Upper lobe of right lung (tissue), 1 donor: Measurements from ENCODE around the gene CXCL6. TPM values are rescaled to one million over a fixed set of nuclear protein-coding genes. Genes with fewer than 3 reads are reported as not detected.

ENCODE experiments used
- ATAC-seq: fragments of 200-7000 bp; cut with Tn5 transposase; one replicate; pipeline ENCODE4 v1.9.1; 2020; ENCODE audit warnings: mild to moderate bottlenecking, moderate library complexity
- DNase-seq: peaks from one replicate; pipeline ENCODE4 v3.0.0-alpha.2; 2020
- H3K27ac ChIP-seq: fragments of 200-600 bp; one replicate; pipeline ENCODE4 v1.8.0; 2022
- H3K27me3 ChIP-seq: fragments of 200-600 bp; one replicate; pipeline ENCODE4 v1.8.0; 2022; ENCODE audit warnings: mild to moderate bottlenecking
- H3K36me3 ChIP-seq: fragments of 200-600 bp; one replicate; pipeline ENCODE4 v1.8.0; 2022
- H3K4me1 ChIP-seq: fragments of 200-600 bp; one replicate; pipeline ENCODE4 v1.8.0; 2022
- H3K4me3 ChIP-seq: fragments of 200-600 bp; one replicate; pipeline ENCODE4 v1.8.0; 2022; ENCODE audit warnings: mild to moderate bottlenecking
- H3K9me3 ChIP-seq: fragments of 200-600 bp; one replicate; pipeline ENCODE4 v1.8.0; 2022
- CTCF ChIP-seq: fragments of 200-600 bp; IDR thresholded peaks from one replicate; pipeline ENCODE4 v1.8.0; 2022; ENCODE audit warnings: antibody characterized with exemption
- intact Hi-C: fragments of 100-400 bp; cut with DNase I; formaldehyde crosslinking; loops from one replicate; pipeline ENCODE4 v1.11.0; 2022
- total RNA-seq: library from RNA; stranded (reverse); fragmentation: NEBNext Ultra II Directional; extraction: Animal tissue kit (Norgen Biotek cat#: 25700); gene quantifications from one replicate; pipeline ENCODE4 v1.2.1, GENCODE V29; 2021
- donor health status: DM: no; HTN: yes; CAD: no; lungs with severe emphysema.

The CXCL6 gene
- total RNA-seq, 1 donor from 2014 or later, result not detected

DNA sequence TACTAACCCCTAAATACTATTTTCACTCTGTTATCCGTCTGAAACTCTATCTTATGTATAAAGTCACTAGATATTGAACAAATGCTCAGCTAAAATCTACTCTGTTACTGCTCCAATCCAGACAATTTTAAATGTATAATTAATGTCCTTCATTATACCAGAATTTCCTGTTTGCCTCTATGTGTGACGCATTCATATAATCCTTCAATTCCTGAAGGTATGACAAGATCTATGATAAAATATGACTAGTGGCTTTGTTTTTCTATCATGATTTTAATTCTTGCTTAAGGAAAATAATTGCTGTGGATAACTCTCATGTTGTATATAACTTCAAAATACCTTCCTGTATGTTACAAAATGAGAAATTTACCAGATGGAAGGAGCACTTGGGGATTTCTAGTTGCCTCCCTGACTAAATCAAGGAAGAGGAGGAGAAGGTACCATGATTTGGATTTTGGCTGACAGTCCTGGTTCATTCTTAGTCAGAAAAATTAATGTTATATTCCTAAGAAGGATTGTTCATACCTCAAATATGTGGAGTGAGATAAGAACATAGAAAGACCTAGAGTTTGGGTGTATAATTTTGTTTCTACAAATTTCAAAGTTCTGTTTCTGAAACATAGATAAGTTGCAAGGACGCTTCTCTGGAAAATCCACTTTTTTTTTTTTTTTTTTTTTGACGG, 4.9 kb downstream of the CXCL6 start:
- peaks cover 3% of the 10 kb centered on the region for H3K4me1 ChIP-seq
- H3K9me3 ChIP-seq, result no peaks in the 10 kb centered on the region
- H3K4me3 ChIP-seq, result no peak overlapping the region
- TF ChIP-seq CTCF, result no peak
- no peak overlapping the region for H3K27ac ChIP-seq
- no peaks in the 10 kb centered on the region for H3K27me3 ChIP-seq
- ATAC-seq, result no peak
- intact Hi-C loops, result no loop called here
- DNase-seq, result no peak
- no peaks in the 10 kb centered on the region for H3K36me3 ChIP-seq

DNA sequence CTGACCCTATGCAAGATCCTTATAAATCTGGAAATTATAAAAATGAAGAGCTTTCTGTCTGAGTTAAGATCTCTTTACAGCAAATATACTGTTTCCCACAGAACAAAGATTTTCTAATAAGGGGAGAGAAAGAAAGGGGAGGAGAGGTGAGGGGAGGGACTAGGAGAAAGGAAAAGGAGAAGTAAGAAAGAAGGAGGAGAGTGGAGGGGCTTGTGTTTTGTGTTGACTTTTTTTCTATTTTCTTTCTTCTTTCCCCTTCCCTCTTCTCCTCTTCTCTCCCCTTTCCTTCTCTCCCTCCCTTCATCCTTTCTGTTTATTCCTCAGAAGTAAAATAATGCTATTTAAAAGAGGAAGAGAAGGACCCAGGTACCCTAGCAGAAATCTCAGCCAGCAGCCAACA, 6.2 kb downstream of the CXCL6 start:
- no peak overlapping the region for H3K4me3 ChIP-seq
- ATAC-seq, result no peak
- no peak for TF ChIP-seq CTCF
- H3K36me3 ChIP-seq, result no peaks in the 10 kb centered on the region
- no peak for DNase-seq
- no peak overlapping the region for H3K27ac ChIP-seq
- H3K27me3 ChIP-seq, result no peaks in the 10 kb centered on the region
- H3K9me3 ChIP-seq, result no peaks in the 10 kb centered on the region
- no peaks in the 10 kb centered on the region for H3K4me1 ChIP-seq
- intact Hi-C loops, result no loop called here

GRCh38 chr4:73843369-73843768, 6.9 kb downstream of the CXCL6 start:
- Histone ChIP-seq H3K27ac (no peak overlapping the region), H3K4me3 (no peak overlapping the region), H3K27me3 (no peaks in the 10 kb centered on the region), H3K36me3 (no peaks in the 10 kb centered on the region), H3K9me3 (no peaks in the 10 kb centered on the region), H3K4me1 (no peaks in the 10 kb centered on the region)
- DNase-seq, result no peak
- intact Hi-C loops, result no loop called here
- no peak for TF ChIP-seq CTCF
- no peak for ATAC-seq

DNA sequence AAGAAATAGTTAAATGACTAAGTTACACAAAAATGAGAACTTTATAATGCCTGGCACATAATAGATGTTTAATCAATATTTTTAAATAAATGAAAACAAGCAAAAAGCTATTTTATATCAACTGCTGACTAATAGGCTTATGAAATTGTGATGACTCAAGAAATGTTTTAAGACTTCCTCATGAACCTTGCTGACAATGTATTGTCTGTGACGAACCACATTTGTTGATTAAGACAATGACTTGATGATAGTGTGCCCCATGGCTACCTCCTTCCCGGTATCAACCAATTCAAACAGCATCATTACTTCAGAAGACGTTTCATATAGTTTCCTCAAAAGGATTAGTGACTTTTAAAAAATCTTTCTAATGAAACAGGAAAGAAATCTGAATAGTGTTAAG, 7.9 kb downstream of the CXCL6 start:
- H3K27ac ChIP-seq, result no peak overlapping the region
- ATAC-seq (peak; percentile 36), DNase-seq (no peak)
- TF ChIP-seq CTCF, result no peak
- no peaks in the 10 kb centered on the region for H3K36me3 ChIP-seq
- H3K27me3 ChIP-seq, result no peaks in the 10 kb centered on the region
- intact Hi-C loops, result no loop called here
- H3K9me3 ChIP-seq, result no peaks in the 10 kb centered on the region
- no peaks in the 10 kb centered on the region for H3K4me1 ChIP-seq
- no peak overlapping the region for H3K4me3 ChIP-seq

DNA sequence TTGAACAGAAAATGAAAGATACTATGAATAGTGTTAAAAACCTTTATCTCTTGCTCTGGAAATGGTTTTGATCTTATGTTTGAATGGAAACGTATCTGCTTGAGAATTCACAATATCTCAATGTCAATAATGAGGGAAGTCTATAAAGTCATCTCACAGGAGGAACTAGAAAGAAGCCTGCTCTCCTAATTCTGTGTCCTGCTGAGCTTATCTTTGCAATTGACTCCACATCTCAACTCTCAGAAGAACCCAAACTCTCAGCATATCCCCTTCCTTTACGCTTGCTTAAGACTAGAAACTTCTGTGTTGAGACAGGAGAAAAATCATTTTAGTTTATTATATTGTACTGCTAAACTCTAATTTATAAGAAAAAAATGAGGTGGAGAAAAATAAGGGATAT, 8.3 kb downstream of the CXCL6 start:
- Histone ChIP-seq H3K36me3 (no peaks in the 10 kb centered on the region), H3K4me3 (no peak overlapping the region), H3K4me1 (no peaks in the 10 kb centered on the region), H3K27ac (no peak overlapping the region), H3K9me3 (no peaks in the 10 kb centered on the region), H3K27me3 (no peaks in the 10 kb centered on the region)
- DNase-seq, result no peak
- intact Hi-C loops, result no loop called here
- no peak for TF ChIP-seq CTCF
- ATAC-seq, result no peak
